ENCODE measurements around the gene ZP1. TPM values are rescaled to one million over a fixed set of nuclear protein-coding genes. Genes with fewer than 3 reads are reported as not detected.

ZP1 gene
- total and polyA plus RNA-seq, 2 of the 4 experiments (the other 2 are of a cell fraction), result 0.18 to 1.6 TPM

GRCh38 chr11:60866911-60867870 is at the start of gene ZP1 (continued):
- TF ChIP-seq MAFK (IDR thresholded peaks at IDR 0.05; ENCODE audit: low read depth, low read length) (no peak), MXI1 (IDR thresholded peaks at IDR 0.05; ENCODE audit: borderline replicate concordance, low read depth, low read length) (no peak), POLR2A (IDR thresholded peaks at IDR 0.05; ENCODE audit: low read depth, low read length) (no peak), BHLHE40 (IDR thresholded peaks at IDR 0.05; ENCODE audit: low read depth, low read length) (no peak)

- DNase-seq, result no peak
- Histone ChIP-seq H4K5ac (ENCODE audit: low read depth, low read length) (no peak overlapping the region), H3K56ac (ENCODE audit: extremely low read depth, insufficient read depth, low read length) (no peak overlapping the region), H2BK120ac (ENCODE audit: low read depth, low read length) (no peak overlapping the region), H3K9ac (ENCODE audit: low read depth, low read length) (no peak overlapping the region), H3K4me3 (ENCODE audit: insufficient read depth, low read depth, low read length) (no peak overlapping the region), H3K18ac (ENCODE audit: low read depth, low read length) (no peak overlapping the region), H3K9me3 (ENCODE audit: control insufficient read depth, insufficient read depth, low read length) (peaks cover 8% of the 10 kb centered on the region), H2AFZ (replicated peaks; ENCODE audit: low read length, poor library complexity) (no peak overlapping the region), H3K23ac (ENCODE audit: low read depth, low read length) (no peak overlapping the region), H3K27ac (ENCODE audit: insufficient read depth, low read length) (no peak overlapping the region), H2BK15ac (ENCODE audit: low read depth, low read length) (no peak overlapping the region), H3K14ac (replicated peaks; ENCODE audit: low read depth, low read length) (no peak overlapping the region), H3K79me1 (ENCODE audit: low read depth in 1 of 2, low read length in 2 of 2) (no peaks in the 10 kb centered on the region), H4K8ac (ENCODE audit: low read depth in 2 of 2, low read length in 2 of 2) (no peak overlapping the region), H3K27me3 (ENCODE audit: control insufficient read depth, insufficient read depth, low read length) (peaks cover 27% of the 10 kb centered on the region), H2BK5ac (ENCODE audit: low read depth, low read length, poor library complexity, severe bottlenecking) (no peak overlapping the region), H2BK20ac (ENCODE audit: low read depth, low read length) (no peak overlapping the region), H3K9me1 (ENCODE audit: insufficient read depth, low read length) (no peaks in the 10 kb centered on the region), H3K36me3 (ENCODE audit: control insufficient read depth, insufficient read depth, low read length) (no peaks in the 10 kb centered on the region), H2AK5ac (ENCODE audit: low read depth, low read length) (no peak overlapping the region), H3K4me1 (ENCODE audit: control insufficient read depth, insufficient read depth, low read length) (no peaks in the 10 kb centered on the region), H3K4me2 (ENCODE audit: low read depth, low read length) (no peak overlapping the region), H4K20me1 (ENCODE audit: insufficient read depth, low read length) (no peaks in the 10 kb centered on the region), H4K91ac (ENCODE audit: insufficient read depth, low read depth, low read length) (no peak overlapping the region), H3K4ac (ENCODE audit: low read depth, low read length) (no peak overlapping the region), H2AK9ac (replicated peaks; ENCODE audit: low read depth, low read length, poor library complexity) (no peak overlapping the region)
- intact Hi-C loops (cut with micrococcal nuclease) (no loop called here), in situ Hi-C loops (cut with MboI; ENCODE audit: low sequenced_read_pairs) (no loop called here), dilution Hi-C loops (cut with HindIII; ENCODE audit: low sequenced_read_pairs, unreplicated experiment) (no loop called here)
- no CpG with 5 or more reads among the region's 4 CpGs for WGBS, 2 experiments (ENCODE audit: extremely low coverage in 2 of 2, insufficient read length in 1 of 2)
- no peak for TF ChIP-seq CTCF (conservative IDR thresholded peaks at IDR 0.05; ENCODE audit: low read depth, low read length)
- TF ChIP-seq ELK1 (IDR thresholded peaks at IDR 0.05; ENCODE audit: borderline replicate concordance, low read depth, low read length), result no peak
- no peak for TF ChIP-seq SMC3 (IDR thresholded peaks at IDR 0.05; ENCODE audit: low read depth, low read length)
- no peak for ATAC-seq (ENCODE audit: low read depth)
- ChIA-PET POLR2A (ENCODE audit: unreplicated experiment) (no interaction called here), CTCF (no interaction called here)
- BruUV-seq (replicated peaks), result no TSS peak
Measured at GRCh38 chr11:60818057-60818456, 49.3 kb upstream of the ZP1 start.
